Ovary (tissue), 9 donors: Measurements from ENCODE around the gene PCYT2. TPM values are rescaled to one million over a fixed set of nuclear protein-coding genes. Genes with fewer than 3 reads are reported as not detected.
A peak's percentile ranks its signal among the peaks of the same experiment; 100 is the strongest.

Experiments used
- DNase-seq, 5 donors: peaks; one replicate each; pipeline ENCODE4 v3.0.0-alpha.2; 2019 to 2020
- H3K27ac ChIP-seq, 2 donors: fragments of 200-600 bp; one replicate each; pipeline versions ENCODE4 v1.5.1 to v1.8.0; 2019 to 2022
- H3K27me3 ChIP-seq: fragments of 200-600 bp; one replicate; pipeline ENCODE4 v1.8.0; 2022
- H3K36me3 ChIP-seq: fragments of 200-600 bp; sonication (generic); one replicate; pipeline ENCODE4 v1.5.1; 2019
- H3K4me1 ChIP-seq: one replicate; pipeline ENCODE4 v1.8.1; 2013; ENCODE audit warnings: mild to moderate bottlenecking, moderate library complexity; ENCODE audit not compliant: insufficient read depth
- H3K4me3 ChIP-seq: fragments of 200-600 bp; sonication (generic); one replicate; pipeline ENCODE4 v1.5.1; 2017
- H3K9me3 ChIP-seq, 2 donors: fragments of 200-600 bp in 1 of 2; sonication (generic) in 1 of 2; one replicate each; pipeline versions ENCODE4 v1.5.1 to v1.8.1; 2013 to 2019; ENCODE audit warnings: mild to moderate bottlenecking in 1 of 2, moderate library complexity in 1 of 2
- CTCF ChIP-seq, 3 donors: fragments of 450-650 bp in 2 of 3; fragments of 200-600 bp in 1 of 3; IDR thresholded peaks; one replicate each; pipeline versions ENCODE4 v1.5.1 to v1.8.0; 2016 to 2022; ENCODE audit warnings: antibody characterized with exemption in 3 of 3, mild to moderate bottlenecking in 1 of 3
- EP300 ChIP-seq: sonication (generic); formaldehyde crosslinking; IDR thresholded peaks from one replicate; pipeline ENCODE4 v1.6.1; 2017; ENCODE audit warnings: antibody characterized with exemption
- POLR2A ChIP-seq: fragments of 450-650 bp; IDR thresholded peaks from one replicate; pipeline ENCODE4 v1.6.1; 2017; ENCODE audit warnings: antibody characterized with exemption, mild to moderate bottlenecking, moderate library complexity
- WGBS, 3 donors: extraction: QIAGEN DNeasy Blood & Tissue Kit in 1 of 3; methylation state at CpG; one replicate each; pipeline versions ENCODE4 v1.1.5 to v1.1.7; 2013 to 2017; 5-methylcytosine and 5-hydroxymethylcytosine counted together
- intact Hi-C, 4 donors: fragments of 100-400 bp; cut with DNase I; formaldehyde crosslinking; loops; one replicate each; pipeline versions ENCODE4 v1.11.0 to v1.15.1; 2022 to 2023
- polyA plus RNA-seq, 2 donors: library from polyadenylated mRNA; stranded (reverse); fragments of 200-250 nt in 1 of 2; fragments of 350-450 nt in 1 of 2; fragmentation: Illumina TruSeq in 1 of 2; extraction: RNeasy Lipid Tissue Mini Kit (QIAGEN cat#74804) in 1 of 2; gene quantifications; one replicate each; pipeline ENCODE4 v1.2.3, GENCODE V29; 2013 to 2014
- total RNA-seq, 7 donors: library from RNA; depleted of rRNA in 2 of 7; stranded (reverse); fragments of >200 nt in 2 of 7; fragmentation: NEBNext Ultra II Directional in 3 of 7; extraction: Animal tissue kit (Norgen Biotek cat#: 25700) in 3 of 7; gene quantifications; one replicate each; pipeline versions ENCODE4 v1.1.0 to v1.2.4, GENCODE V29; 2016 to 2023
- donor health status: DM: no; HTN: no; CAD: no; lungs with moderate emphysema.
- donor health status: DM: no; HTN: no; CAD: no.
- donor health status: Bipolar disorder and iron deficiency.
- donor health status: DM: yes; HTN: yes; CAD: no.
- donor health status: DM: no; HTN: no; CAD: no.
- donor health status: DM: yes; HTN: yes; CAD: no.

PCYT2 gene
- total and polyA plus RNA-seq, 9 donors = 12.6 to 71.4 (median 25.7) TPM

DNA sequence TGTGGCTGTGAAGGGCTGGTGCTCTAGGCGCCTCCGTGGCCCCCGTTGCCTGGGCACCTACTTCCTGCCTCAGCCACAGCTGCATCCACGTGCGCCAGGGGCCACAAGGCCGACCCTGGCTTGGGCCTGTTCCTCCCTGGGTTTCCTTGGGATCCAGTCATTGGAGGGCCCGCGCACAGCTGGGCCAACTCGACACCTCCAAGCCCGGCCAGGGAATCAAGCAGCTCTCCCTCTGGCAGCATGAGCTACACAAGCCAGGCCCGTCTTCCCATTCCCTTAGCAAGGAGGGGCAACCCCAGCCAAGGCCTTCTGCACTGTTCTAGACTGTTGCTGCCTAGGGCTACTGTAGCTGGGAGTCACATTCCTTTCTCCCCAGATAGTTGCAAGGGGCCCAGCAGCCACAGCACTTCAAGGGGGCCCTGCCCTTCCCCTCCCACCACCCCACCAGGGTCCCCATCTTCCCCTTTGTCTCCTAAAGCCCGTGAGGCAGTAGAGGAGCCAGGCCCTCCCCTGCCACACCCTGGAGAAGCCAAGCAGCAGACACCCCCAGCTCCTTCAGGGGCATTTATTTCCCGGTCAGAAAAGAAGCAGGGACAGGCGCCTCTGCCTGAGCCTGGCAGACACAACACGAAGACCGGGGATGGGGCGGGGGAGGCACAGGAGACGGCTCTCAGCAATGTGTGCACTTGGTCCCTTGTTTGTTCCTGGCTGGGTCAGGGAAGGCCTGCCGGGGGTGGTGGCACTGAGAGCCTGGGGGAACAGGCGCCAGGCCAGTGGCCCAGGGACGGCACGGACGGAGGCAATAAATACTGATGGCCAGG lies 43.8 kb downstream of the PCYT2 start:
- no peak overlapping the region for H3K27ac ChIP-seq
- intact Hi-C loops = no loop called here
- H3K36me3 ChIP-seq = no peaks in the 10 kb centered on the region
- H3K9me3 ChIP-seq = no peaks in the 10 kb centered on the region
- WGBS, 3 donors = 27 to 35% (median 27%) methylated on average over 23 of the region's 23 CpGs
- H3K4me3 ChIP-seq = no peak overlapping the region
- peak in 4 of 5 donors; percentile 35 to 71 (median 52) for DNase-seq
- H3K4me1 ChIP-seq = peaks cover 10% of the 10 kb centered on the region
- H3K27me3 ChIP-seq = no peaks in the 10 kb centered on the region
- TF ChIP-seq CTCF (IDR thresholded peaks at IDR 0.05) = no peak
- TF ChIP-seq POLR2A = no peak
- no peak for TF ChIP-seq EP300

- DNase-seq = no peak
- TF ChIP-seq POLR2A (no peak), CTCF (IDR thresholded peaks at IDR 0.05) (no peak), EP300 (no peak)
- 49 to 65% (median 54%) methylated on average over 18 of the region's 18 CpGs for WGBS, 3 donors
- Histone ChIP-seq H3K27me3 (no peaks in the 10 kb centered on the region), H3K4me1 (peaks cover 10% of the 10 kb centered on the region), H3K4me3 (no peak overlapping the region), H3K27ac (no peak overlapping the region), H3K9me3 (no peaks in the 10 kb centered on the region), H3K36me3 (no peaks in the 10 kb centered on the region)
- intact Hi-C loops = no loop called here
These were observed 44.6 kb downstream of the PCYT2 start for GRCh38 chr17:81866440-81867169.

- H3K36me3 ChIP-seq = no peaks in the 10 kb centered on the region
These were observed 45.3 kb downstream of the PCYT2 start for GRCh38 chr17:81865733-81866439.

More at GRCh38 chr17:81865733-81866439, 45.3 kb downstream of the PCYT2 start:
- H3K27me3 ChIP-seq = no peaks in the 10 kb centered on the region
- DNase-seq = peak in 2 of 5 donors; percentile 50 to 65
- peaks cover 10% of the 10 kb centered on the region for H3K4me1 ChIP-seq
- TF ChIP-seq POLR2A = no peak
- TF ChIP-seq CTCF (IDR thresholded peaks at IDR 0.05) = no peak
- TF ChIP-seq EP300 = no peak
- H3K9me3 ChIP-seq = no peaks in the 10 kb centered on the region
- 47 to 64% (median 53%) methylated on average over 16 to 18 of the region's 18 CpGs for WGBS, 3 donors
- H3K27ac ChIP-seq = no peak overlapping the region
- intact Hi-C loops = no loop called here
- no peak overlapping the region for H3K4me3 ChIP-seq
